HCT116 (cell line): ENCODE results near the gene BSG. TPM values are rescaled to one million over a fixed set of nuclear protein-coding genes. Genes with fewer than 3 reads are reported as not detected.

Experiments
- ATAC-seq: fragments of 200-7000 bp; cut with Tn5 transposase; 2 replicates; pipeline ENCODE4 v1.9.1; 2020; ENCODE audit warnings: mild to moderate bottlenecking, moderate library complexity
- BruUV-seq: library from RNA; stranded (reverse); fragments of 400-500 nt; replicated peaks from 2 replicates; lab custom pipeline; 2021; lab: Mats Ljungman, UMichigan
- CTCF ChIA-PET: fragments of 300-600 bp; sonication (Branson Sonifier 250); formaldehyde crosslinking; loops from one replicate; lab custom pipeline; 2021; ENCODE audit warnings: antibody characterized with exemption; lab: Charles Lee
- POLR2A ChIA-PET: fragments of 300-600, 350-600 bp; sonication (Branson Sonifier 250); formaldehyde crosslinking; loops from one replicate; lab custom pipeline; 2021; ENCODE audit warnings: antibody characterized with exemption; lab: Charles Lee
- RAD21 ChIA-PET, 2 experiments: fragments of 300-600 bp; sonication (Branson Sonifier 250); formaldehyde crosslinking; loops; one replicate each; lab custom pipeline; 2023; ENCODE audit warnings: low total read pairs in 2 of 2; ENCODE audit not compliant: uncharacterized antibody in 2 of 2, unreplicated experiment in 2 of 2, low non-redundant PET in 1 of 2; lab: Charles Lee
- DNase-seq: peaks from one replicate; pipeline ENCODE4 v3.0.0-alpha.2; 2010; ENCODE audit warnings: low read depth, low spot score
- H2AFZ ChIP-seq: fragments of 200-600 bp; shearing (Covaris generic), sonication (generic); 2 replicates; pipeline ENCODE4 v1.6.1; 2017; ENCODE audit warnings: low read depth, mixed run types, mixed read lengths, antibody characterized with exemption, low read length; ENCODE audit not compliant: poor library complexity, severe bottlenecking
- H3K27ac ChIP-seq: 2 replicates; pipeline ENCODE4 v1.5.1; 2012; ENCODE audit warnings: low read depth, low read length
- H3K27me3 ChIP-seq: fragments of 200-600 bp; sonication (generic); 2 replicates; pipeline ENCODE4 v1.6.1; 2016; ENCODE audit warnings: mixed run types, low read length, mixed read lengths; ENCODE audit not compliant: insufficient read depth
- H3K36me3 ChIP-seq, 2 experiments: fragments of 200-500 bp in 1 of 2; fragments of 200-600 bp in 1 of 2; sonication (Bioruptor generic) in 1 of 2; sonication (generic) in 1 of 2; 2 replicates each; pipeline versions ENCODE4 v1.5.1 to v1.6.1; 2014 to 2016; ENCODE audit warnings: low read length in 2 of 2, inconsistent platforms in 1 of 2, mixed read lengths in 1 of 2, mixed run types in 1 of 2; ENCODE audit not compliant: insufficient read depth in 2 of 2, control insufficient read depth in 1 of 2
- H3K4me1 ChIP-seq, 2 experiments: fragments of 200-600 bp in 1 of 2; sonication (generic) in 1 of 2; 2 replicates each; pipeline versions ENCODE4 v1.5.1 to v1.6.1; 2012 to 2017; ENCODE audit warnings: low read length in 2 of 2, inconsistent platforms in 1 of 2, mild to moderate bottlenecking in 1 of 2, mixed read lengths in 1 of 2, mixed run types in 1 of 2, moderate library complexity in 1 of 2; ENCODE audit not compliant: insufficient read depth in 2 of 2, control insufficient read depth in 1 of 2
- H3K4me2 ChIP-seq: fragments of 200-600 bp; sonication (generic); 2 replicates; pipeline ENCODE4 v1.6.1; 2017; ENCODE audit warnings: mixed run types, low read length, mixed read lengths
- H3K4me3 ChIP-seq, 2 experiments: fragments of 200-600 bp in 1 of 2; sonication (generic) in 1 of 2; replicated peaks in 1 of 2; 2 replicates each; pipeline ENCODE4 v1.5.1; 2011 to 2016; ENCODE audit warnings: low read length in 2 of 2, control low read depth in 1 of 2, low read depth in 1 of 2, mild to moderate bottlenecking in 1 of 2, mixed read lengths in 1 of 2, mixed run types in 1 of 2
- H3K79me2 ChIP-seq: fragments of 200-600 bp; sonication (generic); 2 replicates; pipeline ENCODE4 v1.6.1; 2017; ENCODE audit warnings: mild to moderate bottlenecking, mixed run types, low read length, moderate library complexity, mixed read lengths; ENCODE audit not compliant: insufficient read depth
- H3K9ac ChIP-seq: fragments of 200-600 bp; sonication (generic); 2 replicates; pipeline ENCODE4 v1.6.1; 2016; ENCODE audit warnings: low read length, mixed read lengths
- H3K9me2 ChIP-seq: fragments of 200-600 bp; sonication (generic), shearing (Covaris generic); 2 replicates; pipeline ENCODE4 v1.6.1; 2017; ENCODE audit warnings: mixed run types, mild to moderate bottlenecking, moderate library complexity; ENCODE audit not compliant: insufficient read depth
- H3K9me3 ChIP-seq, 2 experiments: fragments of 200-500 bp in 1 of 2; fragments of 200-600 bp in 1 of 2; sonication (Bioruptor generic) in 1 of 2; sonication (generic) in 1 of 2; 2 replicates each; pipeline ENCODE4 v1.6.1; 2014 to 2017; ENCODE audit warnings: low read length in 2 of 2, mixed read lengths in 2 of 2, inconsistent platforms in 1 of 2, low read depth in 1 of 2, mild to moderate bottlenecking in 1 of 2, mixed run types in 1 of 2, moderate library complexity in 1 of 2; ENCODE audit not compliant: control insufficient read depth in 1 of 2, insufficient read depth in 1 of 2
- H4K20me1 ChIP-seq: fragments of 200-600 bp; sonication (generic), shearing (Covaris generic); 2 replicates; pipeline ENCODE4 v1.6.1; 2017; ENCODE audit warnings: mixed run types, mild to moderate bottlenecking, moderate library complexity; ENCODE audit not compliant: insufficient read depth
- CTCF ChIP-seq, 3 experiments: fragments of 200-600 bp in 1 of 3; sonication (generic) in 1 of 3; IDR thresholded peaks in 2 of 3; conservative IDR thresholded peaks in 1 of 3; 2 replicates each; pipeline ENCODE4 v1.5.1; 2012 to 2017; ENCODE audit warnings: low read depth in 2 of 3, low read length in 2 of 3, antibody characterized with exemption in 1 of 3, borderline replicate concordance in 1 of 3, control low read depth in 1 of 3, mild to moderate bottlenecking in 1 of 3, mixed read lengths in 1 of 3, mixed run types in 1 of 3, moderate library complexity in 1 of 3; ENCODE audit not compliant: insufficient read depth in 1 of 3
- SP1 ChIP-seq: IDR thresholded peaks from 2 replicates; pipeline ENCODE4 v1.6.1; 2012; ENCODE audit warnings: low read depth
- intact Hi-C: fragments of 100-400 bp; cut with micrococcal nuclease; formaldehyde crosslinking; loops from 2 replicates; pipeline ENCODE4 v1.10.0; 2022
- total RNA-seq: library from RNA; stranded (reverse); gene quantifications from one replicate; pipeline ENCODE4 v1.2.1, GENCODE V29; 2021; ENCODE audit not compliant: unreplicated experiment

Gene BSG
- total RNA-seq, 1 experiment from 2014 or later = 603 TPM

- no TSS peak for BruUV-seq
- H4K20me1 ChIP-seq = peaks cover 6% of the 10 kb centered on the region; the same call in 1 of the 2 replicates
- TF ChIP-seq SP1 (no peak), CTCF (IDR thresholded peaks at IDR 0.05 in 2 of 3, conservative IDR thresholded peaks at IDR 0.05 in 1 of 3; ENCODE audit: borderline replicate concordance in 1 of 3, insufficient read depth in 1 of 3, low read depth in 2 of 3, low read length in 2 of 3) (0 out of 6 replicates have a peak, but pooled peaks of 1 of the 3 experiments have one; percentile 16)
- TF ChIP-seq, all 23 proteins: peak for 1
Measured at GRCh38 chr19:577439-578392, 5.3 kb downstream of the BSG start.

More at GRCh38 chr19:577439-578392, 5.3 kb downstream of the BSG start:
- CTCF ChIA-PET = interaction anchor here (1.6 kb wide), 1 partner anchor 11 kb away, joined by 4 read pairs; no protein-coding TSS in a partner anchor
- Histone ChIP-seq H3K36me3 (peaks cover 15 to 48% of the 10 kb centered on the region in 2 experiments), H3K4me2 (no peak overlapping the region), H2AFZ (no peak overlapping the region), H3K27me3 (no peaks in the 10 kb centered on the region), H3K9ac (no peak overlapping the region), H3K27ac (peak overlapping the region; percentile 17; the same call in 1 of the 2 replicates), H3K79me2 (peaks cover 83% of the 10 kb centered on the region), H3K4me1 (peaks cover 2 to 17% of the 10 kb centered on the region in 2 experiments; a peak in 3 of 4 replicates), H3K9me3 (no peaks in the 10 kb centered on the region), H3K4me3 (no peak overlapping the region), H3K9me2 (no peaks in the 10 kb centered on the region)
- no peak for DNase-seq
- RAD21 ChIA-PET = no interaction called here
- intact Hi-C loops = no loop called here
- POLR2A ChIA-PET = no interaction called here
- no peak for ATAC-seq
